Measurements from ENCODE around the gene ZNF471. TPM values are rescaled to one million over a fixed set of nuclear protein-coding genes. Genes with fewer than 3 reads are reported as not detected.

Gene ZNF471
- 3.9 and 5.3 TPM in 2 replicates for total RNA-seq

GRCh38 chr19:56507446-56508289 is at the start of gene ZNF471:
Gene ZNF471, plus strand, starts transcription at chr19:56507855. Its CDS starts 3,717 bp downstream, at chr19:56511572.

GRCh38 chr19:56476651-56477428 is 30.8 kb upstream of the ZNF471 start, which contains the start of gene ZNF667:
Gene ZNF667, minus strand, starts transcription at chr19:56477345. Its CDS starts 14,975 bp downstream, at chr19:56462370.

GRCh38 chr19:56538761-56539263 is 31.2 kb downstream of the ZNF471 start, which contains the start of gene ZFP28:
Gene ZFP28, plus strand, starts transcription at chr19:56538948. Its CDS starts 71 bp downstream, at chr19:56539019.

GRCh38 chr19:56567274-56568120 is 59.8 kb downstream of the ZNF471 start, which contains the start of gene ZNF470:
Gene ZNF470, plus strand, starts transcription at chr19:56567468. Its CDS starts 2,844 bp downstream, at chr19:56570312.

Other genes with a start within 250 kb of the ZNF471 start
- gene EDDM13, start 235.1 kb upstream of the ZNF471 start, total RNA-seq: not detected in 2 replicates
- 5.7 and 7.6 TPM in 2 replicates for gene ZSCAN5A, start 193.0 kb upstream of the ZNF471 start, total RNA-seq
- gene ZNF582, start 114.3 kb upstream of the ZNF471 start, total RNA-seq: 2.3 and 3.7 TPM in 2 replicates
- gene ZNF583, start 103.5 kb upstream of the ZNF471 start, total RNA-seq: 9.7 and 13.5 TPM in 2 replicates
- 4.8 and 7.2 TPM in 2 replicates for gene ZNF667, start 30.5 kb upstream of the ZNF471 start, total RNA-seq
- 9.7 and 10.1 TPM in 2 replicates for gene ZFP28, start 31.1 kb downstream of the ZNF471 start, total RNA-seq
- 7.7 and 10.1 TPM in 2 replicates for gene ZNF470, start 59.6 kb downstream of the ZNF471 start, total RNA-seq
- gene ZNF71, start 87.4 kb downstream of the ZNF471 start, total RNA-seq: 6.1 and 7.7 TPM in 2 replicates
- 0.26 TPM in 1 of 2 replicates, not detected in the other for gene SMIM17, start 135.3 kb downstream of the ZNF471 start, total RNA-seq
- gene ZNF835, start 163.9 kb downstream of the ZNF471 start, total RNA-seq: 0.39 and 1.7 TPM in 2 replicates

Data from articular chondrocyte of knee joint (primary cell).